Neural progenitor cell (in vitro differentiated cells): Measurements from ENCODE around the gene GALE. TPM values are rescaled to one million over a fixed set of nuclear protein-coding genes. Genes with fewer than 3 reads are reported as not detected.

Source experiments
- DNase-seq: peaks from one replicate; pipeline ENCODE4 v3.0.0-alpha.2; 2016; ENCODE audit warnings: low spot score
- H2AFZ ChIP-seq: fragments of 200-600 bp; sonication (generic); replicated peaks from 2 replicates; pipeline ENCODE4 v1.6.1; 2016; ENCODE audit warnings: antibody characterized with exemption
- H3F3A ChIP-seq: fragments of 200-600 bp; sonication (generic); 2 replicates; pipeline ENCODE4 v1.6.1; 2016; ENCODE audit warnings: antibody characterized with exemption, low read depth
- H3K27ac ChIP-seq: fragments of 200-600 bp; sonication (generic); 2 replicates; pipeline ENCODE4 v1.5.1; 2016; ENCODE audit warnings: mild to moderate bottlenecking
- H3K27me3 ChIP-seq: fragments of 200-600 bp; sonication (generic); 2 replicates; pipeline ENCODE4 v1.6.1; 2016; ENCODE audit warnings: mild to moderate bottlenecking, moderate library complexity
- H3K36me3 ChIP-seq: fragments of 200-600 bp; sonication (generic); 2 replicates; pipeline ENCODE4 v1.5.1; 2016
- H3K4me1 ChIP-seq: fragments of 200-600 bp; sonication (generic); 2 replicates; pipeline ENCODE4 v1.6.1; 2016; ENCODE audit warnings: mixed run types
- H3K4me2 ChIP-seq: fragments of 200-600 bp; sonication (generic); 2 replicates; pipeline ENCODE4 v1.6.1; 2016
- H3K4me3 ChIP-seq: fragments of 200-600 bp; sonication (generic); 2 replicates; pipeline ENCODE4 v1.5.1; 2016
- H3K79me2 ChIP-seq: fragments of 200-600 bp; sonication (generic); 2 replicates; pipeline ENCODE4 v1.6.1; 2016; ENCODE audit warnings: low read depth
- H3K9ac ChIP-seq: fragments of 200-600 bp; sonication (generic); 2 replicates; pipeline ENCODE4 v1.6.1; 2016
- H3K9me3 ChIP-seq: fragments of 200-600 bp; sonication (generic); 2 replicates; pipeline ENCODE4 v1.5.1; 2016; ENCODE audit warnings: low read depth
- H4K20me1 ChIP-seq: fragments of 200-600 bp; sonication (generic); 2 replicates; pipeline ENCODE4 v1.6.1; 2016; ENCODE audit warnings: low read depth
- H3K27ac Mint-ChIP-seq: 3 replicates; pipeline ENCODE4 v1.8.0; 2021; ENCODE audit warnings: mixed read lengths
- H3K27me3 Mint-ChIP-seq: 2 replicates; pipeline ENCODE4 v1.8.0; 2022; ENCODE audit warnings: low read depth, mild to moderate bottlenecking, inconsistent platforms, moderate library complexity, mixed read lengths; ENCODE audit not compliant: insufficient read depth
- H3K36me3 Mint-ChIP-seq: 3 replicates; pipeline ENCODE4 v1.8.0; 2021; ENCODE audit warnings: mixed read lengths
- H3K4me1 Mint-ChIP-seq: 3 replicates; pipeline ENCODE4 v1.8.0; 2021; ENCODE audit warnings: mixed read lengths
- H3K4me3 Mint-ChIP-seq: 3 replicates; pipeline ENCODE4 v1.8.0; 2021; ENCODE audit warnings: mild to moderate bottlenecking, moderate library complexity, mixed read lengths
- H3K9me3 Mint-ChIP-seq: 3 replicates; pipeline ENCODE4 v1.8.0; 2020; ENCODE audit warnings: mixed read lengths
- EZH2 ChIP-seq: fragments of 200-600 bp; sonication (generic); IDR thresholded peaks from 2 replicates; pipeline ENCODE4 v1.6.1; 2017; ENCODE audit warnings: antibody characterized with exemption, mild to moderate bottlenecking, moderate library complexity
- EZH2phosphoT487 ChIP-seq: fragments of 200-600 bp; sonication (generic); IDR thresholded peaks from 2 replicates; pipeline ENCODE4 v1.6.1; 2017; ENCODE audit warnings: antibody characterized with exemption
- total RNA-seq: library from RNA; depleted of rRNA; stranded (reverse); fragments of >200 nt; gene quantifications from 2 replicates; pipeline ENCODE4 v1.2.3, GENCODE V29; 2015; ENCODE audit warnings: low replicate concordance
- TF ChIP-seq, protein P1 (sequence below): fragments of 200-600 bp; sonication (generic); IDR thresholded peaks from 2 replicates; pipeline ENCODE4 v1.5.1; 2017; ENCODE audit warnings: antibody characterized with exemption, mild to moderate bottlenecking

GALE gene
- total RNA-seq, 1 donor from 2014 or later: 15.6 TPM

DNA sequence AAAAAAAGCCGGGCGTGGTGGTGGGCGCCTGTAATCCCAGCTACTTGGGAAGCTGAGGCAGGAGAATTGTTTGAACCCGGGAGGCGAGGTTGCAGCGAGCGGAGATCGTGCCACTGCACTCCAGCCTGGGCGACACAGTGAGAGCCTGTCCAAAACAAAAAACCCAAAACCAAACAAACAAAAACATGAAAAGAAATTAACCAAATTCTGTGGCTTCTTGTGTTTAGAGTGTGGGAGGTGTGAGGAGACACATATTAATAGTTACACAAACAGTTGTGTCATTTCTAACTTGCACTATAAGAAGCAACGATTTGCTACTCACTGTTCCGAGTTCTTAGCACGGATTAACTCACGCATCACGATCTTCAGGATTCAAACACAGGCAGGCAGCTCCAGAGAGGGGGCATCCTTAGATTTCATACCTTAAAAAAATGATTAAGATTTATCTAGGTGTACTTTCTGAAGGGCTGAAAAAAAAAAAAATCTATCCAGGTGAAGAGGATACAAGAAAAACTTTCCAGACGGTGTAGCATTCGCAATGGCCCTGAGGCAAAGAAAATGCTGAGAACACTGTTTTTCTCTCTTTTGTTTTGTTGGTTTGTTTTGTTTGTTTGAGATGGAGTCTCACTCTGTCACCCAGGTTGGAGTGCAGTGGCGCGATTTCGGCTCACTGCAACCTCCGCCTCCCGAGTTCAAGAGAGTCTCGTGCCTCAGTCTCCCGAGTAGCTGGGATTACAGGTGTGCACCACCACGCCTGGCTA, 25.4 kb upstream of the GALE start:
- peak overlapping the region; percentile 92 for H3K4me3 ChIP-seq
- DNase-seq: no peak
- Mint-ChIP-seq H3K36me3 (no peaks in the 10 kb centered on the region), H3K4me1 (peaks cover 16% of the 10 kb centered on the region), H3K9me3 (no peaks in the 10 kb centered on the region), H3K27me3 (no peaks in the 10 kb centered on the region), H3K27ac (peak overlapping the region; percentile 35), H3K4me3 (peak overlapping the region; percentile 98)
- peak overlapping the region; percentile 94 for H3K4me2 ChIP-seq
- TF ChIP-seq EZH2phosphoT487 (no peak), EZH2 (no peak)
- TF ChIP-seq, protein P1, sequence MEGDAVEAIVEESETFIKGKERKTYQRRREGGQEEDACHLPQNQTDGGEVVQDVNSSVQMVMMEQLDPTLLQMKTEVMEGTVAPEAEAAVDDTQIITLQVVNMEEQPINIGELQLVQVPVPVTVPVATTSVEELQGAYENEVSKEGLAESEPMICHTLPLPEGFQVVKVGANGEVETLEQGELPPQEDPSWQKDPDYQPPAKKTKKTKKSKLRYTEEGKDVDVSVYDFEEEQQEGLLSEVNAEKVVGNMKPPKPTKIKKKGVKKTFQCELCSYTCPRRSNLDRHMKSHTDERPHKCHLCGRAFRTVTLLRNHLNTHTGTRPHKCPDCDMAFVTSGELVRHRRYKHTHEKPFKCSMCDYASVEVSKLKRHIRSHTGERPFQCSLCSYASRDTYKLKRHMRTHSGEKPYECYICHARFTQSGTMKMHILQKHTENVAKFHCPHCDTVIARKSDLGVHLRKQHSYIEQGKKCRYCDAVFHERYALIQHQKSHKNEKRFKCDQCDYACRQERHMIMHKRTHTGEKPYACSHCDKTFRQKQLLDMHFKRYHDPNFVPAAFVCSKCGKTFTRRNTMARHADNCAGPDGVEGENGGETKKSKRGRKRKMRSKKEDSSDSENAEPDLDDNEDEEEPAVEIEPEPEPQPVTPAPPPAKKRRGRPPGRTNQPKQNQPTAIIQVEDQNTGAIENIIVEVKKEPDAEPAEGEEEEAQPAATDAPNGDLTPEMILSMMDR: no peak
- H3K36me3 ChIP-seq: no peaks in the 10 kb centered on the region
- H3K27me3 ChIP-seq: no peaks in the 10 kb centered on the region
- peak overlapping the region; percentile 29 for H2AFZ ChIP-seq
- H3K4me1 ChIP-seq: peaks cover 11% of the 10 kb centered on the region
- H3K9ac ChIP-seq: no peak overlapping the region
- H3K27ac ChIP-seq: no peak overlapping the region
- no peaks in the 10 kb centered on the region for H3K9me3 ChIP-seq
- H4K20me1 ChIP-seq: peaks cover 3% of the 10 kb centered on the region
- peaks cover 13% of the 10 kb centered on the region for H3F3A ChIP-seq
- peaks cover 17% of the 10 kb centered on the region for H3K79me2 ChIP-seq

DNA sequence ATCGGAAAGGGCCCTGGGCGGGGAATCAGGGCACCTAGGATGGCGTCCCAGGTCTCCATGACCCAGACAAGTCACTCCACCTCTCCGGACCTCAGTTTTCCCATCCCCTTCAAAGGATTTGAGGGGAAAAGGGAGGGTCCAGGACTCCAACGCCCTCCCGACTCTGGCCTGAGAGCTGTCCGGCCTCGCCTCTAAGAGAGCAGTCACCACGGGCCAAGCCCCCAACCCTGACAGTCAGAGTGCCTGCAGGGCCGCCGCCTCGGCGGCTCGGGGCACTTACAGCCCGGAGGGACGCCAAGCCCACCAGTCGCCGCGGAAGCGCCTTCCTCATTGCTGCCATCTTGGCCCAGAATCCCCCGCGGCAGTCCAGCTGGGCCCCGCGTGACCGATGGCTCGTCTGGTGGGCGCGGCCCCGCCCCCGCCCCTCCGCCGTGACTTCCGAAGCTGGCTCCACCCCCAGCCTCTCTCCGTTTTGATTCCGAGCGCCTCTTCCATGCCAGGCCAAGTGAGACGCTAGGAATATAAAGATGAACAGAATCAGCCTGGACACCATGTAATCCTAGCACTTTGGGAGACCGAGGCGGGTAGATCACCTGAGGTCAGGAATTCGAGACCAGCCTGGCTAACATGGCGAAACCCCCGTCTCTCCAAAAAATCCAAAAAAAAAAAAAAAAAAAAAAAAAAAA, 24.7 kb upstream of the GALE start, which contains the start of gene HMGCL:
TSS of gene HMGCL (minus strand) at position 354 of the 686 bp plus-strand sequence. CDS start at position 340, 14 bp downstream.
- peak; percentile 93 for DNase-seq
- peaks cover 13% of the 10 kb centered on the region for H3F3A ChIP-seq
- no peaks in the 10 kb centered on the region for H3K9me3 ChIP-seq
- H3K4me1 Mint-ChIP-seq: peaks cover 16% of the 10 kb centered on the region
- TF ChIP-seq, protein P1: no peak
- no peak for TF ChIP-seq EZH2phosphoT487
- no peak for TF ChIP-seq EZH2
- no peaks in the 10 kb centered on the region for H3K27me3 Mint-ChIP-seq
- peak within 1 kb of the TSS; percentile 87 for H3K9ac ChIP-seq
- H3K27ac Mint-ChIP-seq: peak within 1 kb of the TSS; percentile 96
- peak within 1 kb of the TSS; percentile 98 for H3K4me3 Mint-ChIP-seq
- no peaks in the 10 kb centered on the region for H3K27me3 ChIP-seq
- H3K36me3 Mint-ChIP-seq: no peaks in the 10 kb centered on the region
- peak within 1 kb of the TSS; percentile 94 for H3K4me2 ChIP-seq
- H3K27ac ChIP-seq: peak within 1 kb of the TSS; percentile 32
- H3K4me3 ChIP-seq: peak within 1 kb of the TSS; percentile 92
- no peaks in the 10 kb centered on the region for H3K9me3 Mint-ChIP-seq
- peaks cover 3% of the 10 kb centered on the region for H4K20me1 ChIP-seq
- H3K79me2 ChIP-seq: peaks cover 17% of the 10 kb centered on the region
- no peaks in the 10 kb centered on the region for H3K36me3 ChIP-seq
- H2AFZ ChIP-seq: peak within 1 kb of the TSS; percentile 52
- peaks cover 9% of the 10 kb centered on the region for H3K4me1 ChIP-seq

DNA sequence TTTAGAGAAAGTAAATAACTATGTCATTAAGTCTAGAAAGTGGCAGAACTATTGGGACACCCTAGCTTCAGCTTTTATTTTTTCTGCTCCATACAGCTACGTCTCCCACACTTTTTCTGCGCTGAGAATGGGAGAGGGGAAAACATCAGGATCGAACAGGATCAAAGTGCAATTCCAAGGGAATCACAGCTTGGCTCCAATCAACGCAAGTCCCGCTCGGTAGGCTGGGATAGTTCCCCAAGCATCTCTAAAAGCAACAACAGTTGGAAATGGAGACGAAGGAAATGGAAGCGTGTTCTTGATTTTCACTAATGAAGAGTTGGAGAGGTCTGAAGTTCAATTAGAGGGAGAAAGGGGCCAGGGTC, 24.1 kb upstream of the GALE start:
- peak; percentile 8 for DNase-seq
- H3K36me3 Mint-ChIP-seq: no peaks in the 10 kb centered on the region
- Histone ChIP-seq H3K4me3 (peak overlapping the region; percentile 92), H3K36me3 (no peaks in the 10 kb centered on the region), H4K20me1 (peaks cover 3% of the 10 kb centered on the region), H3K27ac (peak overlapping the region; percentile 32), H3F3A (peaks cover 13% of the 10 kb centered on the region), H3K79me2 (peaks cover 17% of the 10 kb centered on the region), H3K9ac (peak overlapping the region; percentile 87), H3K9me3 (no peaks in the 10 kb centered on the region), H2AFZ (peak overlapping the region; percentile 52), H3K4me2 (peak overlapping the region; percentile 94), H3K4me1 (peaks cover 6% of the 10 kb centered on the region), H3K27me3 (no peaks in the 10 kb centered on the region)
- TF ChIP-seq EZH2: no peak
- peak overlapping the region; percentile 96 for H3K27ac Mint-ChIP-seq
- H3K4me3 Mint-ChIP-seq: peak overlapping the region; percentile 98
- H3K4me1 Mint-ChIP-seq: peaks cover 16% of the 10 kb centered on the region
- no peaks in the 10 kb centered on the region for H3K27me3 Mint-ChIP-seq
- no peaks in the 10 kb centered on the region for H3K9me3 Mint-ChIP-seq
